GM15510 (cell line): Measurements from ENCODE around the gene GOLM1.

ENCODE experiments used
- POLR2A ChIP-seq: IDR thresholded peaks from 3 replicates; pipeline ENCODE4 v1.6.1; 2011; ENCODE audit warnings: borderline replicate concordance; ENCODE audit not compliant: insufficient read length; ENCODE audit errors: extremely low read depth

GOLM1 gene

DNA sequence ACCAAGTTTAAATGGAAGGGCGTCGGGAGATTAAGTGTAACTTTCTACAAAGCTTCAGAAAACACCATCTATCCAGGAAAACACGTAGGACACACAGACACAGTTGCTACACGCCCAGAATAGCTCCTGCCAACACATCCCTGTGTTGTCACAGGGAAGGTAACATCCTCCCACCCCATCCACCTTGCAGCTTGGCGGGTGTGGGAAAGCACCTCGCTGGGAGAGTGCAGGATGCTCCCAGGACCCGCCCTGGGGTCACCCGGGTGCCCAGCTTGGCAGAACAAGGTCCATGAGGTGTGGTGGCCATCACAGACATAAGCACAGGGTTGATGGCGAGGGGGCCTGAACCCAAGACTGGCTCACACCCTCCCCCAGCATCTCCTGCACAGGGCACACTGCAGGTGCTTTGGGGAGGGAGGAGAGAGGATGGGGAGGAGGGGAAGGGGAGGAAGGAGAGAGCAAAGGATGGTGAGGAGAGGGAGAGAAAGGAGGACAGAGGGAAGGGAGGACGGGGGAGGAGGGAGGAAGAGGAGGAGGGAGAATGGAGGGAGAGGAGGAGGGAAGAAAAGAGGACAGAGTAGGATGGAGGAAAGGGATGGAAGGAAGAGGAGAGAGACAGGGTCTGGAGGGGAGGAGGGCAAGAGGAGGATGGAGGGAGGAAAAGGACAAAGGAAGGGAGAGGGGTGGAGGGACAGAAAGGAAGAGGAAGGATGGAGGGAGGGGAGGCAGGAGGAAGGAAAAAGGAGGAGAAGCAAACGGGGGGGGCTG lies 37.2 kb downstream of the GOLM1 start:
- TF ChIP-seq POLR2A = no peak

DNA sequence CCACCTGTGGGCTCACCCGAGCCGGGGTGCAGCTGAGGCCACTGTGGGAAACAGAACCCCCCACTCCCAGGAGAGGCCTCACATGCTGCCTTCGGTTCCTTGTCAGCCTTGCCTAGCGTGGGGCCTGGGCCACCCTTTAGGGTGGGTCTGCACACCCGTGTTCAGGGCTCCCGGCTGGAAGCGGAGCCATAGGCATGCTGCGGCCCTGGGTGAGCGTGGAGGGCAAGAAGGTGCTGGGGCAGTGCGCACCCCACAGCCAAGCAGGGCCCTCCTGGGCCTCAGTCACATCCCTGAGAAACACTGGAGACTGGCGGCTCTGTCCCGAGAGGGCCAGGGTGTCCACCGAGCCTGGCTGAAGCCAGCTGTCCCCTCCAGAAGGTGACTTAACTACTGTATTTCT lies 41.9 kb downstream of the GOLM1 start:
- no peak for TF ChIP-seq POLR2A

DNA sequence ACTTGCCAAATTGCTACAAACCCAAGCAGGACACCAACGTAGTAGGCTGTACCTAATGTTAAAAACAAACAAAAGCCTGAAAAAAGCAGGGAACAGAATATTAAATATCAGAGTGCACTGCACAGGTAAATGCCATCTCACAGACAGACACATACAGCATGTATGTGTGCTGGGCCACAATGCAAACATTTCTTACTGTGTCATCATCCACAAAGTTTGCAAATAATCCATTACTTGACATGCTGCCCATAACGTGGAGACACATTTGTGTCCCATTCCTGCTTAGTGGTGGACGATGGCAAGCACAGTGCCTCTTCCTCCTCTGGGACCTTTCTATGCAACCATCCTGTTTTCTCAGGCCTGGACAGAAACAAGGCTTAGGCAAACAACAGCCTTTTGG lies 44.7 kb downstream of the GOLM1 start:
- no peak for TF ChIP-seq POLR2A

DNA sequence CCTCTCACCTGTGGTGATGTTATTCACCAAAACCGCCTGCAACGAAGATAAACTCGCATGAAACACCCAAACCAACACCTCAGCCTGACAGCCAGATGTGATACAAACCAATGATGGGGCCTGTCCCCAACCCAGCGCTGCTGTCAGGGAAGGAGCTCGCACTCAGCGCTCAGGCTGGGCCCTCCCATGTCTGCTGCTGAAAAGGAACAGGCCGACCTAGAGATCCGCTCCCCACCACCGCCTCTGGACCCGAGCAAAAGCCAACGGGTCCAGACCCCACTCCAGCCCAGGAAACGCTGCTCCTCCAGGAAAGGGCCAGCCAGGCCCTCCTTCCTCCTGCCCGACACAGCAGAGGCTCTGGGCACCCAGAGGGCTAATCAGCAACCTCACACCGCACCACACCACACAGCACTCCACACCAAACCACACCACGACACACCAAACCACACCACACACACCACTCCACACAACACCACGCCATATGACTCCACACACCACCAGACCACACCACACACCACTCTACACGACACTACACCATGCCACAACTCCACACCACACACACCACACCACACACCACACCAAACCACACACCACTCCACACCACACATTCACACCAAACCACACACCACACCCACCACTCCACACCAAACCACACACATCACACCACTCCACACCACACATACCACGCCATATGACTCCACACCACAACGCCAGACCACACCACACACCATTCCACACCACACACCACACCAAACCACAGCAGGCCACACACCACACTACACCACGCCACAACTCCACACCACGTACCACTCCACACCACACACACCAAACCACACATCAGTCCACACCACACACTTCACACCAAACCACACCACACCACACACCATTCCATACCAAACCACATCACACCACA lies 46.5 kb downstream of the GOLM1 start:
- TF ChIP-seq POLR2A = no peak

DNA sequence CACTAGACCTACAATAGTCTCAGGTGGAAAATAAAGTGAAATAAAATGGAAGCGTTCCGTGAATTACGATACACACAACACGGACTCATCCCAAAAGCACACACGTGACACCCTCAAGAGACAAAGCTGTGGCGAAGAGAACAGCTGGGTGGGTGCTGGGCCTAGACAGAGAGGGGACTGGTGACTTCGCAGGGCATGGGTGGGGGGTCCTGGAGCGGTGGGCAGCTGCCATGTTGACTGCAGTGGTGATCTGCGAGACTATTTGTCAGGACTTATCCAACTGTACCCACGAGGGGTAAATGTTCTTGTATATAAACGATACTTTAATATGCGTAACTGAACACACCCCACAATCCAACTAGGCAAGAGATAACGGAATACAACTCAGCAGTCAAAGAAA lies 52.0 kb downstream of the GOLM1 start:
- TF ChIP-seq POLR2A = no peak

DNA sequence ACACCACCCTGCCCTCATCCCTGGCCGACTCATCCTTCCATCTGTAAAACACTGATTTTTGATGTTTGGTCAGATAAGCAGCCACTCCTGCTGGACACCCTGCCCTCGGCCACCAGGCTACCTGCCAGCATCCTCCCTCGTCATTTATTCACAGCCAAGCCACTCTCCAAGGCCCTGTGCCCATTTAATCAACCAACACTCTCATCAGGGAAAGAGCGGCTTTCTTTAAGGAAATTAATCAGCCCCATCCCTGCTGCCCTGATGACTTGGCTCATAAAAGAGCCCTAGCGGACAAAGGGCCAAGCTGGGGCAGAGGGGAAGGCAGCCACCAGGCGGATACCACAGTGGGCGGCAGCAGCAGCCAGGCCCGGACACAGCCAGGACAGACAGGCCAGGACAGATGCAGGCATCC lies 52.4 kb downstream of the GOLM1 start:
- TF ChIP-seq POLR2A = no peak

DNA sequence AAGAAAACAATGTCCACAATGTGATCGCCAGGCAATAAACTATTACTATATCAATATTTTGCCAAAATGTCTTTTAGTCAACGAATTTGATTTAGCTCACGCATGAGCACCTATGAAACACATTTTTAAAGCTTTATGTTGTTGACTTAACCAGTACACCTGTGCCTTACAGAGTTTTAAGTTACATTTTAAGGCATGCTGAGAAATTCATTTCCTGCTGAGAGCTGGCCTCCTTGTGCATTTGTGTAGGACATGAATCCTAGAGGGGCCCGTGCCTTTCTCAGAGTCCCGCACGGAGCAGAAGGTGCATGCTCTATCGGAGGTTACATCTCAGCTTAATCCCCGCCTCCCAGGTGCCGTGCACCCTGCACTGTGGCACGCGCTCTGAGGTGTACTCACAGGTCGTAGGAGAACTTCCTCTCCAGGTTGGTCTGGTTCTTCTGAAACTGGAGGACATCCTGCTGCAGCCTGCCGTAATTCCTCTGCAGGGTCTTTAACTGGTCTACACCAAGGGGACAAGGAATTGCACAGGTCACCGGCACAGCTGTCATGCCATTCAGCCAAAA lies 53.2 kb downstream of the GOLM1 start:
- no peak for TF ChIP-seq POLR2A

DNA sequence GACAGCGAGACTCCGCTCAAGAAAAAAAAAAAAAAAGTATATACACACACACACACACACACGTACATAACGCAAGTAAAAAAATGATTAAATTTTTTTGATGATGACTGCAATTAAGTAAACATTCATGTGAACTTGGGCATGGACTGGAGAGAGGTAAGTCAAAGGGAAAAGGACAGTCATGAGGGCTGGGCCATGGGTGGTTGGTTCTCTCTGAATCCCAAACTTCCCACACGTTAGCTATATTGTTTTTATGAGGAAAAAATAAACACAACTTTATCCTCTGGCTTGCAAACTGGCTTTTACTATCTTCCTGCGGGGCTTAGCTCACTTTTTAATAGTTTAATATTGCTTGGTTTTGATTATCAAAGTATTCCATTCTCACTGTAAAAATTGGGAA lies 53.7 kb downstream of the GOLM1 start:
- no peak for TF ChIP-seq POLR2A

DNA sequence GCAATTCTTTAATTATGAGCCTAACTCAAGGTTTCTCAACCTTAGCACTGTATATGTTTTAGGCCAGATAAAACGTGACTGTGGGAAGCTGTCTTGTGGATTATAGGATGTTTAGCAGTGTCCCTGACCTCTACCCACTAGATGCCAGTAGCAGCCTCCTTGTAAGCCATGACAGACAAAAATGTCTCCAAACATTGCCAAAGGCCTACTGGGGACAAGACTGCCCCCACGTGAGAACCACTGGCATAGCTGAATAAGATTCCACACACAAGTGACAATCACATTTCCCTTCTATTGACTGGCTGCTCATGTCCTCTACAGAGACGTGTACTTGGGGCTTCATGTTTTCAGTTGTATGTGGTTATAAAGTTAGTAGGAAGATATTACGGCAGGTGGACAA lies 55.4 kb downstream of the GOLM1 start:
- no peak for TF ChIP-seq POLR2A

DNA sequence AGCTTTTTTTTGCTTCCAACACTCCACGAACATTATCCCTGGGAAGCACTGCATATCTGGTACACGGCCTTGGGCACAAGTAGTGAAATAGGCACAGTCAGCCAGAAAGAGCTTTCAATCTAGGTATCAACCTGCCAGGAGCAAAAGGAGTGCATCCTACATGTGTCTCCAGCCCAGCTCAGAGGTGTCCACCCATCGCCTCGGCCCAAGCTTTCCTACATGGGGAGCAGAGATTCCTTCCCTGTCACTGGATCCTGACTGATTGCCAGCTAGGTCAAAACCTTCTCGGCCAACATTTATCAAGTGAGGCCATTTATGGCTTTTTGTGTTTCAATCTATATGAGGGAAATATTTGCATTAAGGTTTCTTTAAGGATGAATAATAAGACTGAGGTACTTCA lies 55.8 kb downstream of the GOLM1 start:
- TF ChIP-seq POLR2A = no peak

DNA sequence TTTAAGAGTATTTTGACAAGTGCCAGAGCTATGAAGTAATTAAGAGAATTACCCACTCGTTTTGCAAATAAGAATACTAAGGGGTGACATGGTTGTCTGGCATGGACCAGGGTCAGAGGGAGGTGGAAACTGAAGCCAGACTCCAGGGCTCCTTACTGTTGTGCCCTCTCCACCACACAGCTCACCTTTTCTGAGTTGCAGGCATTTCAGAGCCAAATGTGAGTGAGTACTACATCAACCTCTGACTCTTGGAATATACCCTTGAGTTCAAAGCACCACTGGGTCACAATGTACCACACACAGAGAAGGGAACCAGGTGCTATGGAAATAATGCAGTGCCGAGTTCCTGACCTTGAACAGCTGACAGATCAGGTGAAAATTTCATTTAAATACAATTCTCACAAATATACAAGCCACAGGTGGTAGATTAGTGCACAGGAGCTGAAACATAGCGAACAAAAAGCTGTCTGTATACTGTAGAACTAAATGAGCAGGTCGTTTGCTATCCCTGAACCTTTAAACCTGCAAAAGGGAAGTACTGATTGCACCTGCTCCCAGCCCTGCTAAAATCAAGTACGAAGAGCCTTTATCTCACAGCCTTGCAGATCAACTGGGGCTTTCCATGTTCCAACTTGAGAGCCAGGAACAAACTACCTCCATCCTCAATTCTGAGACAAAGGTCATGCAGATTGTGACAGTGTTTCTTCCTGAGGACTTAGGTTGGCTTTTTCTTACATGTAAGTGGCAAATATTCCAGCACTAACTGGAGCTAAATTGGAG lies 57.0 kb downstream of the GOLM1 start:
- TF ChIP-seq POLR2A = no peak

DNA sequence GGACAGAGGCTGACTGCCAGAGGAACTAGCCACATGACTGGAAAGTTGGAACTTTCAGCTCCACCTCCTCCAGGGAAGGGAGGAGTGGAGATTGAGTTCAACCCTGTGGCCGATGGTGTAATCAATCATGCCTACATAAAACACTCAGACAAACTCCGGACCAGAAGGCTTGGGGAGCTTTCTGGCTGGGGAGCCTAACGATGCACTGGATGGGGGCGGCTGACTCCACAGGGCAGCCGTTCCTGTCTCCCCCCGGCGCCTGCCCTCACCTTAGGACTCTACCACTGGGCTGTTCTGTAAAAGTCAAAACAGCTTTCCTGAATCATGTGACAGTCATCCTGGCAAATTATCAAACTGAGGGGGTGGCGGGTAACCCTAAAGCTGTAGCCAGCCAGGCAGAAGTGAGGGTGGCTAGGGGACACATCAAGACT lies 58.0 kb downstream of the GOLM1 start:
- TF ChIP-seq POLR2A = no peak

DNA sequence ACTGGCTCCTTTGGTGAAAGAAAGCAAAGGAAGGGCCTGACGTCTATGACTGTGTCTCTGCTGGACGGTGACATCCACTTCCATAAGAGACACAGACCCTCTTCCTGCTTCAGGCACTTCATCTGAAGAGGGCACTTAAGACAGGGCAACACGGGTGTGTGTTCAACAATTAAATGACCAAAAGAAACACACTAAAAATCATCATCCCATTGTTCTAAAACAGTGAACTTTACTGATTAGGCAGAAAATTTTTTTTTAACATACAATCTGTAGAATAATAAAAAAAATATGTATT lies 58.5 kb downstream of the GOLM1 start:
- no peak for TF ChIP-seq POLR2A

DNA sequence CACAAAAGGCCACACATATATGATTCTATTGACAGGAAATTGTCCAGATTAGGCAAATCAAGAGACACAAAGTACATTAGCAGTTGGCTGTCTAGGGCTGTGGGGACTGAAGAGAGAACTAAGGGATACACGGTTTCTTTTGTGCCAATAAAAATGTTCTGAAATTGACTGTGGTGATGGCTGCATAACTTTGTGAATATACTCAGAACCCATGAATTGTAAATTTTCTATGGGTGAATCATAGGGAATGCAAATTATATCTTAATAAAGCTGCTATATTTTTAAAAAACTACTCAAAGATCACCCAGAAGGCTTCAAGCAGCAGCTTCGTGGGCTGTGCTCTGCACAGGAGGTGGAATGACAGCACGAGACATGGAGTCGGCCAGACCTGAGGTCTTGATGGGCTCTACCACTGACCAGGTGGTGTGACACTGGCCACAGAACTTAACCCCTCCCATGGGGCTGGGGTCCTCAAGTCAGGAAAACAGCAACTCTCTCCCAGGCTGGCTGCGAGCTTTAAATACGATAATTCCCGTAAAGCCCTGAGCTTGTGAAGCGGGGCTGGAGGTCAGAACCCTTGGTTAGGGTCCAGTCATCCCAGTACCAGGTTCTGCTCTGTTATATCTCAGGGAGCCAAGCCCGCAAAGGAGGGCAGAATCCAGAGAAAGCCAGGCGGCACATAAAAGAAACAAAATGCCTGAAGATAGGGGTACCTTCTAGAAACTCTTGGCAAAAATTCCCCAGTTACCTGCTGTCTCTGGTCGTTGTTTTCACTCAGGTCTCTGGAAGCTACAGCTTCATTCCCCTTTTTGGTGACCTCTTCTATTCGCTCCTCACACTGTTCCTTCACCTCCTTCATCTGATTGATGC lies 59.1 kb downstream of the GOLM1 start:
- no peak for TF ChIP-seq POLR2A
